DMS153 (cell line): ENCODE data around the gene ADCY1.

Experiments
- DNase-seq: peaks from one replicate; lab custom pipeline; 2025; lab: John Stamatoyannopoulos, UW

ADCY1 gene

GRCh38 chr7:45652630-45653029 lies 78.5 kb downstream of the ADCY1 start:
- DNase-seq, result no peak

- no peak for DNase-seq
Measured at GRCh38 chr7:45653209-45653907, 79.2 kb downstream of the ADCY1 start.

GRCh38 chr7:45654341-45654740 lies 80.2 kb downstream of the ADCY1 start:
- DNase-seq, result no peak

GRCh38 chr7:45655539-45655938 lies 81.4 kb downstream of the ADCY1 start:
- DNase-seq, result no peak

- DNase-seq, result no peak
Measured at GRCh38 chr7:45656431-45656830, 82.3 kb downstream of the ADCY1 start.

GRCh38 chr7:45657136-45657889 lies 83.1 kb downstream of the ADCY1 start:
- DNase-seq, result no peak

GRCh38 chr7:45657890-45658715 lies 83.9 kb downstream of the ADCY1 start:
- DNase-seq, result no peak

- no peak for DNase-seq
Measured at GRCh38 chr7:45658716-45659495, 84.7 kb downstream of the ADCY1 start.

- no peak for DNase-seq
Measured at GRCh38 chr7:45659496-45660139, 85.5 kb downstream of the ADCY1 start.

- DNase-seq, result no peak
Measured at GRCh38 chr7:45660201-45660900, 86.2 kb downstream of the ADCY1 start.

GRCh38 chr7:45660901-45661211 lies 86.7 kb downstream of the ADCY1 start:
- no peak for DNase-seq

- no peak for DNase-seq
Measured at GRCh38 chr7:45661302-45661995, 87.3 kb downstream of the ADCY1 start.

- DNase-seq, result no peak
Measured at GRCh38 chr7:45662018-45662417, 87.8 kb downstream of the ADCY1 start.

- DNase-seq, result no peak
Measured at GRCh38 chr7:45662540-45663166, 88.5 kb downstream of the ADCY1 start.

- DNase-seq, result no peak
Measured at GRCh38 chr7:45663167-45663921, 89.2 kb downstream of the ADCY1 start.

GRCh38 chr7:45663965-45664633 lies 89.9 kb downstream of the ADCY1 start:
- DNase-seq, result no peak

GRCh38 chr7:45665172-45665571 lies 91.0 kb downstream of the ADCY1 start:
- DNase-seq, result no peak

GRCh38 chr7:45670227-45670626 lies 96.1 kb downstream of the ADCY1 start:
- DNase-seq, result no peak

GRCh38 chr7:45670717-45671116 lies 96.5 kb downstream of the ADCY1 start:
- no peak for DNase-seq
